Thyroid gland (tissue), 4 donors: ENCODE measurements around the gene UPF1.

Source experiments
- CTCF ChIP-seq, 6 experiments: fragments of 200-600 bp in 3 of 6; fragments of 450-650 bp in 3 of 6; sonication (generic) in 3 of 6; IDR thresholded peaks; one replicate each; pipeline ENCODE4 v1.5.1; 2016 to 2019; ENCODE audit warnings: antibody characterized with exemption in 6 of 6, mild to moderate bottlenecking in 2 of 6, inconsistent platforms in 1 of 6, moderate library complexity in 1 of 6
- POLR2A ChIP-seq, 2 donors: fragments of 450-650 bp; IDR thresholded peaks; one replicate each; pipeline ENCODE4 v1.6.1; 2017; ENCODE audit warnings: antibody characterized with exemption in 2 of 2, mild to moderate bottlenecking in 2 of 2, moderate library complexity in 1 of 2

GRCh38 chr19:18807861-18808331 is 23.9 kb upstream of the UPF1 start:
- TF ChIP-seq CTCF (IDR thresholded peaks at IDR 0.05) (no peak), POLR2A (IDR thresholded peaks at IDR 0.05) (no peak)
